NOMO-1 treated with dmso at 0.1 percent for 144 hours (cell line): ENCODE data around the gene ARHGEF19.
A peak's percentile ranks its signal among the peaks of the same experiment; 100 is the strongest.

Experiments used
- DNase-seq: peaks from one replicate; lab custom pipeline; 2025; ENCODE audit not compliant: unreplicated experiment; lab: John Stamatoyannopoulos, UW

The ARHGEF19 gene

DNA sequence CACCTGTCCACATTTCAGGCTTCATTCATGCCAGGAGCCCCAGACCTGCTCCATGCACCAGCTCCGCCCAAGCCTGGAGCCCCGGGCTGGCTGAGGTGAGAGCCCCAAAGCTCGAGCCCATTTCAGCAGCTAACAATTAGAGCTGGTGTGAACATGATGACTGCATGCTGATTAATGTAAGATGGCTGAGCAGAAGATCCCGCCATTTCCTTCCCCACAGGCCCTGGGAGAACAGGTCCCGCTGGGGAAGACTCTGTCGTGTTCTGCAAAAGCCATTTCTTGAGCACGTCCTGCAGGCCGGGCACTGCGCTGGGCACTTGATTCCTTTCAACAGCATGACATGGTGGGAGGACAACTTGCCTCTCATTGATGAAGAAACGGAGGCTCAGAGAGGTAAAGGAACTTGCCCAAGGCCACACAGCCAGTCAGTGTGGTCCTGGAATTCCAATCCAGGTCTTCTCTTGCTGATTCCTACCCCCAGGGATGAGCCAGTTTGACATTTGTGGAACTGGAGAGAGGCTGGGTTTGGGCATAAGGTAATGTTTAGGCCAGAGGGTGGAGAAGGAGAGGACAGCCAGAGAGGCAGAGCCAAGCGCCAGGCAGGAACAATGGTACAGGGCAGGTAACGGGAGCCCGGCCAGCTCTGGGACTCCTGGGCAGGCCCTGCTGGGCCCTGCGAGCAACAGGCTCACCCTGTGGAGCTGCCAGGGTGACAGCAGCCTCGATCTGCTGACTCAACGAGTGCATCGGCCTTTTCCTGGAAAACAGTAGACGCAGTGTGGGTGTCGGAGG lies 28.5 kb downstream of the ARHGEF19 start:
- no peak for DNase-seq

- DNase-seq = no peak
These were observed 29.3 kb downstream of the ARHGEF19 start for GRCh38 chr1:16183179-16183578.

DNA sequence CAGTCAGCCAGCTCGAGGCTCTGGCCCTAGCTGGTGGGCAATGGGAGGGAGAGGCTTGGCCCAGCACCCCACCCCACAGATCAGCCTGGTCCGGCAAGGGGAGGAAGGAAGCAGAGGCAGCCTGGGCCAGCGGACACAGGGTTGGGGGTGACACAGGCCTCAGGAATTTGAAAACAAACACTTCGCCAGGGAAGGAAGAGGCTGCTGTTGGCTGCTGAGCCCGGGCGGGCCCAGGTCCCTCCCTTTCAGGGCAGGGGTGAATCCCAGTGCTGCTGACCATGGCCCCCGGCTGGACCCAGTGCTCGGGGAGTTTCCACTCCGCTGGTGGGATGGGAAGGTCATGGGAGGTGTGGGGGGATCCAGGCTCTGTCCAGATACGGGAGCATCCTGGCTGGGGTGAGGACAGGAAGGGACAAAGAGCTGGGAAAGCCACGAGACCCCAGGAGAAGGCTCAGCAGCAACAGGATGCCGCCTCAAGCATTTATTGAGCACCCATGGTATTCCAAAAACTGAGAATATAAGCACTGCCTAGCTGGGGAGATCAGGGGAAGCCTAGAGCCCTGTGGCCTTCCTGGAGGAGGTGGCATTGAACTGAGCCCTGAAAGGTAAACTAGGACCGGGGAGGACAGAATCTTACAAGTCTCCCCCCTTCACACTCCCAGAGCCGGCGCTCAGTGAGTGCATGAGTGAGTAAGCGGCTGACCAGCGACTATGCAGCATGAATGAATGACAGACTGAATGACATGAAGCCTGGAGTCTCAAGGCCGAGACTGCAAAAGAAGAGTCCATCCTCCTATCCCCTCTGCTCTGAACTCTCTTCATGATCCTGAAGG lies 30.3 kb downstream of the ARHGEF19 start:
- no peak for DNase-seq

DNA sequence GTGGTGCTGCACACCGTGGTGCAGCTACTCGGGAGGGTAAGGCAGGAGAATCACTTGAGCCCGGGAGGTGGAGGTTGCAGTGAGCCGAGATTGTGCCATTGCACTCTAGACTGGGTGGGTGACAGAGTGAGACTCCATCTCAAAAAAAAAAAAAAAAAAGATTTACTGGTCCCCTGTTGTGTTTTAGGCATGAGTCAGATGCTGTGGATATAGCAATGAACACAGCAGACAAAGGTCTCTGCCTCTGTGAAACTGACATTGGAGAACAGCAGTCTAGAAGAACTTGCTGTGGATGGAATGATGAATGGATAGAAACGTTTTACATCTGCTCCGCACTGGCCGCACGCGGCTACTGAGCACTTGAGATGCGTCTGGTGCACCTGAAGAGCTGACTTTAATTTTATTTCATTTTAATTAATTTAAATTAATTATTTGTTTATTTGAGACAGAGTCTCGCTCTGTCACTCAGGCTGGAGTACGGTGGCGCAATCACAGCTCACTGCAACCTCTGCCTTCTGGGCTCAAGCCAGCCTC lies 32.1 kb downstream of the ARHGEF19 start:
- DNase-seq = no peak

- DNase-seq = no peak
These were observed 33.6 kb downstream of the ARHGEF19 start for GRCh38 chr1:16178596-16179497.

GRCh38 chr1:16177306-16177705 lies 35.1 kb downstream of the ARHGEF19 start:
- DNase-seq = no peak

DNA sequence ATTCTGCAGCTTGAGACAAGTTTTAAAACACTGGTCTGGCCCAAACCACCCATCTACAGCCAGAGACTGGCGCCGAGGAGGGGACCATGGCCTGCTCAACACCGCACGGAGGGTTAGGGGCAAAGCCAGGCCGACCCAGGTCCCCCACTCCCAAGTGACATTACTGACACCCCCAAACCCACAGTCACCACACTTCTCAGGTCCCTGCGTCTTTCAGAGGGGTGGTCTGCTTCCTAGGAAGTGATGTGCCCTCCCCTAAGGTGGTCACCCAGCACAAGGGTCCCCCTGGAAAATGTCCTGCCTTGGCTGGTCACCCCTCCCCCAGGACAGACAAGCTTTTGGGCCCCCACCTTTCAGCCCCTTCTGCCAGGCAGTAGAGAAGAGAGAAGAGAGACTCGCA lies 35.8 kb downstream of the ARHGEF19 start:
- DNase-seq = no peak

GRCh38 chr1:16175610-16176553 lies 36.6 kb downstream of the ARHGEF19 start:
- DNase-seq = no peak

DNA sequence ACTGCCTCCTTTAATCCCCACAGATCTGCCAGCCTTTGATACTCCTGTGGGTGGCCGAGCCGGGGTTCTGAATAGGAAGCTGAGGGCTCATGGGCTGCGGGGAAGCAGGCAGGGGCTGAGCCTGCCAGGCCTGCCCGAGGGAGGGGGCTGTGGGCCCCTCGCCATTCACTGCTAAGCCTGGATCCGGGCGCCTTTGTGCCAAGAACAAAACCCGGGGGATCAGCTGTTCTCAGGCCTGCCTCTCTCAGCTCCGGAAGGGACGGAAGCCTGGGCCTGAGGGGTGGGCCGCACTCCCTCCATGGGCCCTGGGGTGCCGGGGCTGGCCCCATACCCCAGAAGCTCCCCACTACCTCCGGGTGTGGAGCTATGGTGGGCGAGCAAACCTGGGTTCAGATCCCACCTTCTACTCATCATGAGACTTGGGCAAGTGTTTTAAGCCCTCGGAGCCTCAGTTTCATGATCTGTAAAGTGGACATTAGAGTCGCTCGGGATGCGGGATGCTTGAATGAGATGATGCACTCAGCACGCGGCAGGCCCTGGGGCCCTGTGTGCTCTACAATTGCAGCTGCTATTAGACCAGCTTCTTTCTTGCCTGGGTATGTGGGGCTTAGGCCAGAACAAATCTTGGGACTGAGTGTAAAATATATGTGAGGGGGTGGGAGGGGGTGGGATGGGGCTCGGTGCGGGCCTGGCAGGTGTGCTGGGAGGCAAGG lies 37.4 kb downstream of the ARHGEF19 start:
- DNase-seq = no peak

- no peak for DNase-seq
These were observed 38.1 kb downstream of the ARHGEF19 start for GRCh38 chr1:16174261-16174868.

GRCh38 chr1:16173447-16174260 lies 38.8 kb downstream of the ARHGEF19 start:
- no peak for DNase-seq

- DNase-seq = peak; percentile 70
These were observed 39.4 kb downstream of the ARHGEF19 start for GRCh38 chr1:16172964-16173446.

GRCh38 chr1:16172218-16172830 lies 40.1 kb downstream of the ARHGEF19 start:
- DNase-seq = no peak

DNA sequence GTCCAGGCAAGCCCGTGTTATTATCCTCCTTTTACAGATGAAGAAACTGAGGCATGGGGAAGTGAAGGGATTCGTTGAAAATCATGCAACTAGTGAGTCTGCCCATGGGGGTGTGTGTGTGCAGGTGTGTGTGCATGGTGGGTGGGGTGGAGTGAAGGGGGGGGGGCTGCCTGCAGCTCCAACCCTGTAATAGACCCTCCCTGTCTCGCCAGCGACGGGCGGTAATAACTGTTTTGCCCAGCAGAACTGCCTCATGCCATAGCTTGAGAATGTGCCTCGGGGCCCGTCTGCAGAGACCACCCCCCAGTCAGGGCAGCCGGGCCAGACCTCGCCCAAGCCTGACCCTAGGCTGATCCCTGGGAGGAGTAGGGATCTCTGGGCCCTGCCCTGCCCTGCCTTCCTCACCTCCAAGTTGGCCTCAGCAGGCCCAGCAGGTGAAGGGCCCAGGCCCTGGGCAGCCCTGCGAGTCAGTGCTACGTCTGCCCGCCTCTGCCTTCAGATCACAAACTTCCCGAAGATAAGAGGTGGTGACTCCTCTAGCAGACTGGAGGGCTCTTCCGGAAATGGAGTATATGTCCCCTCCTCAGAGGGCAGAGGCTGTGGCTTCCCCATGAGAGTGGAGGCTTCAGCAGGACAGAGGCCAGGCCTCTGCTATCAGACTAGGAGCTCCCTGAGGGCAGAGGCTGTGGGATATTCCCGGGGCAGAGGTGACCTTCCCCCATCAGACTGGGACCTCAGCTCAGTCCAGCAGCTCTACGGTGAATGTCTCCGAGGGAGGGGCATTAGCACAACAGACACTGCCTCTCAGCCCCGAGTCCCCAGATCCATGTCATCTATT lies 40.9 kb downstream of the ARHGEF19 start:
- DNase-seq = no peak

- no peak for DNase-seq
These were observed 42.2 kb downstream of the ARHGEF19 start for GRCh38 chr1:16170283-16170673.

GRCh38 chr1:16168622-16169360 lies 43.7 kb downstream of the ARHGEF19 start:
- DNase-seq = no peak
